NOMO-1 (cell line): Measurements from ENCODE around the gene CASP8.

Experiments
- DNase-seq, 2 experiments: peaks; one replicate each; lab custom pipeline; 2025; ENCODE audit not compliant: unreplicated experiment in 2 of 2; lab: John Stamatoyannopoulos, UW

The CASP8 gene

DNA sequence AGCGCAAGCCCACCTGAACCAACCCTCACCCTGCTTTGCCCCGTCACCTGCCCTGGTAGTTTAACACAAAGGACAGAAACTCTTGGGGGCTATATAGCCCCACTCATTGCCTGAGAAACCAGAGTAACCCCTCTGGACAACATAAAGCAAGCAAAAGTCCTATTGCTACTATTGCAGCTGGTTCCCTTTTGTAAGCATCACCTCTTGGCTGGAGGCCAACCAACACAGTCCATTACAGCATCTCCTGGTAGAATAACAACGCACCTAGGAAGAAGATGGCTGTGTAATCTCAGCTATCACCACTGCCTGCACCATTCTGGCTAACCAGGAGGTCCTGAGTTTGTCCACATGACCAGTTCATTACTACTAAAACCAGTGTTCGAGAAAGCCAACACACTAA is 60.4 kb downstream of the CASP8 start:
- DNase-seq, result no peak

DNA sequence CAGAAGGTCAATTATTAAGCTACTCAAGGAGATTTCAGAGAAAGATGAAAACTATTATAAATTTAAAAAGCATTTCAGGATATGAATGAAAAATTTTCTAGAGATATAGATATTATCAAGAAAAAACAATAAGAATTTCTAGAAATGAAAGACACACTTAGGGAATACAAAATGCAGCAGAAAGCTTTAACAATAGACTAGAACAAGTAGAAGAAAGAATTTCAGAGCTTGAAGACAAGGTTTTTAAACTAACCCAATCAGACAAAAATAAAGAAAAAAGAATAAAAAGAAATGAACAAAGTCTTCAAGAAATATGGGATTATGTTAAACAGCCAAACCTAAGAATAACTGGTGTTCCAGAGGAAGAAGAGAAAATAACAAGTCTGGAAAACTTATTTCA is 62.4 kb downstream of the CASP8 start:
- DNase-seq, result no peak

DNA sequence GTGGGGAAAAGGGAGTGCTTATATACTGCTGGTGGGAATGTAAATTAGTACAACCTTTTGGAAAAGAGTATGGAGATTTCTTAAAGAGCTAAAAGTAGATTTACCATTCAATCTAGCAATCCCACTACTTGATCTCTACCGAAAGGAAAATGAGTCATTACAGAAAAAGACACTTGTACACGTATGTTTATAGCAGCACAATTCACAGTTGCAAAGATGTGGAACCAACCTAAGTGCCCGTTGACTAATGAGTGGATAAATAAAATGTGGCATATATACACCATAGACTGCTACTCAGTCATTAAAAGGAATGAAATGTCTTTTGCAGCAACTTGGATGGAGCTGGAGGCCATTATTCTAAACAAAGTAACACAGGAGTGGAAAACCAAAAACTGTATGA is 67.3 kb downstream of the CASP8 start:
- DNase-seq, result no peak

DNA sequence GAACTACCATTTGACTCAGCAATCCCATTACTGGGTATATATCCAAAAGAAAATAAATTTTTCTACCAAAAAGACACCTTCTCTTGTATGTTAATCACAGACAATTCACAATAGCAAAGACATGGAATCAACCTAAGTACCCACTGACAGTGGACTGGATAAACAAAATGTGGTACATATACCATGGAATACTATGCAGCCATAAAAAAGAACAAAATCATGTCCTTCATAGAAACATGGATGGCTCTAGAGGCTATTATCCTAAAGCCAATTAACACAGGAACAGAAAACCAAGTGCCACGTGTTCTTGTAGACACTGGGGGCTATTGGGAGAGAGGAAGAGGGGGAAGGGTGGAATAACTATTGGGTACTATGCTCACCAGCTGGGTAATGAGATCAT is 69.1 kb downstream of the CASP8 start:
- DNase-seq, result no peak
